HG03571 (cell line): Measurements from ENCODE around the gene SLC38A8.

Experiments used
- ATAC-seq: cut with Tn5 transposase; IDR thresholded peaks from one replicate; pipeline ENCODE4 v1.9.1; 2021; ENCODE audit not compliant: unreplicated experiment

The SLC38A8 gene

GRCh38 chr16:84049403-84050060 is 6.9 kb upstream of the SLC38A8 start:
- no peak for ATAC-seq

GRCh38 chr16:84048871-84049270 is 6.3 kb upstream of the SLC38A8 start:
- no peak for ATAC-seq

- no peak for ATAC-seq
Observed at GRCh38 chr16:84048270-84048669, 5.7 kb upstream of the SLC38A8 start.

GRCh38 chr16:84047626-84048025 is 5.0 kb upstream of the SLC38A8 start:
- ATAC-seq: no peak

GRCh38 chr16:84047206-84047605 is 4.6 kb upstream of the SLC38A8 start:
- no peak for ATAC-seq

- ATAC-seq: no peak
Observed at GRCh38 chr16:84045818-84046470, 3.3 kb upstream of the SLC38A8 start.

GRCh38 chr16:84045001-84045817 is 2.6 kb upstream of the SLC38A8 start:
- ATAC-seq: no peak

GRCh38 chr16:84044118-84044488 is 1.5 kb upstream of the SLC38A8 start:
- ATAC-seq: no peak

- ATAC-seq: no peak
Observed at GRCh38 chr16:84043486-84044117, 1.0 kb upstream of the SLC38A8 start.

- ATAC-seq: no peak
Observed at GRCh38 chr16:84042879-84043485, 387 bp upstream of the SLC38A8 start.

GRCh38 chr16:84041881-84042280 is 714 bp downstream of the SLC38A8 start:
- no peak for ATAC-seq

- no peak for ATAC-seq
Observed at GRCh38 chr16:84040823-84041820, 1.5 kb downstream of the SLC38A8 start.

GRCh38 chr16:84040226-84040822 is 2.3 kb downstream of the SLC38A8 start:
- no peak for ATAC-seq

- no peak for ATAC-seq
Observed at GRCh38 chr16:84039696-84040095, 2.9 kb downstream of the SLC38A8 start.

- no peak for ATAC-seq
Observed at GRCh38 chr16:84038469-84038868, 4.1 kb downstream of the SLC38A8 start.

GRCh38 chr16:84036982-84037425 is 5.6 kb downstream of the SLC38A8 start:
- no peak for ATAC-seq

GRCh38 chr16:84036131-84036530 is 6.5 kb downstream of the SLC38A8 start:
- ATAC-seq: no peak

GRCh38 chr16:84034516-84034915 is 8.1 kb downstream of the SLC38A8 start:
- ATAC-seq: no peak
